ENCODE results near the gene CSNK2A1. TPM values are rescaled to one million over a fixed set of nuclear protein-coding genes. Genes with fewer than 3 reads are reported as not detected.
"Not testable (repeated sequence)": the region's sequence is repeated elsewhere in the genome, so short reads cannot be mapped to it uniquely, and the experiment has no call there.

The CSNK2A1 gene
- total RNA-seq, 1 experiment from 2014 or later, result 205 TPM

DNA sequence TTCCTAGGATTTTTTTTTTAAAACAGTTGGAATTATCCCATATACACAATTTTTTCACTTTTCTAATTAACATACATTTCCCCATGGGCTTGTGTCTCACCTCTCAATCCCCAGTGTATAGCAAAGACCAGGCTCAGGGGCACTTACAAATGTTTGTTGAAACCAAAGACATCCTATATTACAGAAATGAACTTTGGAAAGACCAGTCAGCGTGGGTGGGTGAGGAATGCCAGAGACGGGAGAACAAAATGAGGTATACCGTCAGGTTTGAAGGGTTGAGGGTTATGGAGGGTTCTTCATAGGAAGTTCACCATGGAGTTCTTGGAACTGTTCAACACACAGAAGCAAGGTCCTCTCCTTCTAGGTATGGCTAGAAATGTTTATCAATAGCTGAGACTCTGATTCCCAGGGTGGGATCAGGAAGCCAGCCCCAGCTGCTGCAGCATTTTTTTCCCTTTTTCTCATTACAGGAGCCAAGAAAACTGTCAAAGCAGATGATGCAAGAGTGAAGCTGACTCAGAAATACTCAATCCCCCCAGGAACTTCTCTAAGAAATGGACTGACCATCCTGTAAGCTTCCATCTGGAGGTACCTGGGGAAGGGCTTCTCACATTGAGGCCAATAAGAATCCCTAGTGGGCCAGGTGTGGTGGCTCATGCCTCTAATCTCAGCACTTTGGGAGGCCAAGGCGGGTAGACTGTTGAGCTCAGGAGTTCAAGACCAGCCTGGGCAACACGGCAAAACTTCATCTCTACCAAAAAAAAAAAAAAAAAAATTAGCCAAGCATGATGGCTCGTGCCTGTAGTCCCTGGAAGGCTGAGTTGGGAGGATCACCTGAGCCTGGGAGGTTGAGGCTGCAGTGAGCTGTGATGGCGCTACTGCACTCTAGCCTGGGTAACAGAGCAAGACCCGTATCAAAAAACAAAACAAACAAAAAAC is 65.3 kb downstream of the CSNK2A1 start:
- no peak overlapping the region for H3K4me3 ChIP-seq (ENCODE audit: low read depth, low read length)
- TF ChIP-seq CTCF (IDR thresholded peaks at IDR 0.05; ENCODE audit: insufficient read depth in 1 of 2, low read depth in 1 of 2, low read length in 1 of 2, severe bottlenecking in 1 of 2, unreplicated experiment in 1 of 2), result no peak
- DNase-seq, result no peak
- H3K36me3 ChIP-seq (ENCODE audit: control insufficient read depth, insufficient read depth, low read length), result peaks cover 7% of the 10 kb centered on the region
- H3K27me3 ChIP-seq (replicated peaks; ENCODE audit: control insufficient read depth, insufficient read depth, low read length), result no peaks in the 10 kb centered on the region
- peaks cover 4% of the 10 kb centered on the region for H3K4me1 ChIP-seq
- Mint-ChIP-seq H3K4me3 (ENCODE audit: unreplicated experiment) (no peak overlapping the region), H3K36me3 (ENCODE audit: insufficient read depth, unreplicated experiment) (peaks cover 98% of the 10 kb centered on the region), H3K4me1 (ENCODE audit: low read depth, unreplicated experiment) (peaks cover 16% of the 10 kb centered on the region), H3K9me3 (ENCODE audit: unreplicated experiment) (peaks cover 15% of the 10 kb centered on the region), H3K27ac (ENCODE audit: unreplicated experiment) (no peak overlapping the region), H3K27me3 (ENCODE audit: insufficient read depth, unreplicated experiment) (no peaks in the 10 kb centered on the region)
- POLR2A ChIA-PET, result no interaction called here
- BruUV-seq (replicated peaks), result no TSS peak
- CTCF ChIA-PET, result interaction anchor here (0.6 to 1.1 kb wide), 5 partner anchors 20 to 112 kb away, joined by 4 to 8 read pairs (median 5); no protein-coding TSS in a partner anchor
- peaks cover 7% of the 10 kb centered on the region for H3K9me3 ChIP-seq
- intact Hi-C loops (cut with micrococcal nuclease; ENCODE audit: unreplicated experiment), result loop anchor here (2.0 kb wide), 1 partner anchor 15 kb away; the partner anchor contains the start of gene TBC1D20

DNA sequence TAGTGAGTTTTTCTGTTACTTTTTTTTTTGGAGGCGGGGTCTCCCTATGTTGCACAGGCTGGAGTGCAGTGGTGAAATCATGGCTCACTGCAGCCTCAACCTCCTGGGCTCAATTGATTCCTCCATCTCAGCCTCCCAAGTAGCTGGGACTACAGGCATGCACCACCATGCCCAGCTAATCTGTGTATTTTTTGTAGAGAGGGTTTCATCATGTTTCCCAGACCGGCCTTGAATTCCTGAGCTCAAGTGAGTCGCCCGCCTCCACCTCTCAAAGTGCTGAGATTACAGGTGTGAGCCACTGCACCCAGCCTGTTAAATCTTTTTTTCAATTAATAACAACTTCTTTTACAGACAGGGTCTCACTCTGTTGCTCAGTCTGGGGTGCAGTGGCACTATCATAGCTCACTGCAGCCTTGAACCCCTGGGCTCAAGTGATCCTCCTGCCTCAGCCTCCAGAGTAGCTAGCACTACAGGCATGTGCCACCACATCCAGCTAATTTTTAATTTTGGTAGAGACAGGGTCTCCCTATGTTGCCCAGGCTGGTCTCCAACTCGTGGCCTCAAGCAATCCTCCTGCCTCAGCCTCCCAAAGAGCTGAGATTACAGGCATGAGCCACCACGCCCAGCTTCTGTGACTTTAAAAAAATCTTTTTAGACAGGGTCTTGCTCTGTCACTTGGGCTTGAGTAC is 66.9 kb downstream of the CSNK2A1 start:
- POLR2A ChIA-PET, result interaction anchor here (0.6 kb wide), 2 partner anchors 23 to 239 kb away, joined by 3 to 6 read pairs; no protein-coding TSS in a partner anchor

GRCh38 chr20:475463-476357 is 67.9 kb downstream of the CSNK2A1 start:
- BruUV-seq (replicated peaks), result no TSS peak
- Mint-ChIP-seq H3K27ac (ENCODE audit: unreplicated experiment) (no peak overlapping the region), H3K27me3 (ENCODE audit: insufficient read depth, unreplicated experiment) (no peaks in the 10 kb centered on the region), H3K4me3 (ENCODE audit: unreplicated experiment) (no peak overlapping the region), H3K36me3 (ENCODE audit: insufficient read depth, unreplicated experiment) (peaks cover 93% of the 10 kb centered on the region), H3K4me1 (ENCODE audit: low read depth, unreplicated experiment) (peaks cover 30% of the 10 kb centered on the region), H3K9me3 (ENCODE audit: unreplicated experiment) (peaks cover 33% of the 10 kb centered on the region)
- DNase-seq, result no peak
- Histone ChIP-seq H3K36me3 (ENCODE audit: control insufficient read depth, insufficient read depth, low read length) (peaks cover 6% of the 10 kb centered on the region), H3K9me3 (peaks cover 33% of the 10 kb centered on the region), H3K4me3 (ENCODE audit: low read depth, low read length) (no peak overlapping the region), H3K27me3 (replicated peaks; ENCODE audit: control insufficient read depth, insufficient read depth, low read length) (no peaks in the 10 kb centered on the region), H3K4me1 (peaks cover 18% of the 10 kb centered on the region)
- POLR2A ChIA-PET, result no interaction called here
- no peak for TF ChIP-seq CTCF (IDR thresholded peaks at IDR 0.05; ENCODE audit: insufficient read depth in 1 of 2, low read depth in 1 of 2, low read length in 1 of 2, severe bottlenecking in 1 of 2, unreplicated experiment in 1 of 2)
- CTCF ChIA-PET, result no interaction called here
- intact Hi-C loops (cut with micrococcal nuclease; ENCODE audit: unreplicated experiment), result no loop called here

More for the DNA sequence above, 66.9 kb downstream of the CSNK2A1 start:
- H3K27me3 Mint-ChIP-seq (ENCODE audit: insufficient read depth, unreplicated experiment); CTCF ChIA-PET; BruUV-seq (replicated peaks); H3K4me3 Mint-ChIP-seq (ENCODE audit: unreplicated experiment); H3K4me3 ChIP-seq (ENCODE audit: low read depth, low read length); H3K36me3 ChIP-seq (ENCODE audit: control insufficient read depth, insufficient read depth, low read length); H3K27me3 ChIP-seq (replicated peaks; ENCODE audit: control insufficient read depth, insufficient read depth, low read length); H3K27ac Mint-ChIP-seq (ENCODE audit: unreplicated experiment); DNase-seq; intact Hi-C loops (cut with micrococcal nuclease; ENCODE audit: unreplicated experiment): not testable (repeated sequence)
- peaks cover 23% of the 10 kb centered on the region for H3K9me3 ChIP-seq
- peaks cover 30% of the 10 kb centered on the region for H3K4me1 Mint-ChIP-seq (ENCODE audit: low read depth, unreplicated experiment)
- peaks cover 30% of the 10 kb centered on the region for H3K9me3 Mint-ChIP-seq (ENCODE audit: unreplicated experiment)
- H3K4me1 ChIP-seq, result peaks cover 18% of the 10 kb centered on the region
- H3K36me3 Mint-ChIP-seq (ENCODE audit: insufficient read depth, unreplicated experiment), result peaks cover 98% of the 10 kb centered on the region
